ENCODE data around the gene CHAT.
A peak's percentile ranks its signal among the peaks of the same experiment; 100 is the strongest.

The CHAT gene

DNA sequence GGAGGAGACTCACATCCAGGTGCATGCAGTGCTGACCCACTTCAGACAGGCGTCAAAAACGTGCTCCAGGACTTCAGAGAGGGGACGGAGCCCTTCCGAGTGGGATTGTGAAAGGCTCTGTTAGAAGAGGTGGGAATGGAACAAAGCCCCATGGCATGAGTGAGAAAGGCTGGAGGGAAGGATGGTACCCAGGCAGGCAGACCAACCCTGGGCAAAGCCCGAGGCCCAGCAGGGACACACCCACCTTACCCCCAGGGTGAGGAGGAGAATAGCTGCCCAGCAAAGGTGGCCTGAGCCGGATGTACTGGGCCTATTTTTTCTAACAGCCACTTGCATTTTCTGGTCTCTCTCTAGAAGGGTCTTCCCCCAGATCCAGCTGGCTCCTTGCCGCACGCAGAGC, 14.8 kb downstream of the CHAT start:
- no peak for DNase-seq (ENCODE audit: low read depth in 2 of 3, low spot score in 1 of 3)

DNA sequence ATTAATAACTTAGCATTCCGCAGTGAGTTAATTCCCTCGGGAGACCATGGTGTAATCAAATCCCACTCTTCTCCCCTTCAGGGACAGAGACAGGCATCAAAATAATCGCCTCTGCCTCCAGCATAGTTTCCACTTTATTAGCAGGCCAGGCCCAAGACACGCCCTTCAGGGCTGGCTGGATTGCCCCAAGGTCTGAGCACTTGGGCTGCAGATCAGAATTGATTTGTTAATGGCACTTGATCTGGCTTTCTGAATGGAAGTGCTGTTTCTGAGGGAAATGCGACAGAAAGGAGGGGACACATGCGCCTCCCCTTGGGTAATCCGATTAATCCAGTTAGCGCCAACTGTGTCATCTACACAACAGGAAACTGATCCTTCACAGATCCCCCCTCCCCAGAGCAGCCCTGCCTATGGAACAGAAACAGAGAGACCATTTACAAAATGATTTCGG, 15.6 kb downstream of the CHAT start:
- no peak for DNase-seq (ENCODE audit: low read depth in 2 of 3, low spot score in 1 of 3)

DNA sequence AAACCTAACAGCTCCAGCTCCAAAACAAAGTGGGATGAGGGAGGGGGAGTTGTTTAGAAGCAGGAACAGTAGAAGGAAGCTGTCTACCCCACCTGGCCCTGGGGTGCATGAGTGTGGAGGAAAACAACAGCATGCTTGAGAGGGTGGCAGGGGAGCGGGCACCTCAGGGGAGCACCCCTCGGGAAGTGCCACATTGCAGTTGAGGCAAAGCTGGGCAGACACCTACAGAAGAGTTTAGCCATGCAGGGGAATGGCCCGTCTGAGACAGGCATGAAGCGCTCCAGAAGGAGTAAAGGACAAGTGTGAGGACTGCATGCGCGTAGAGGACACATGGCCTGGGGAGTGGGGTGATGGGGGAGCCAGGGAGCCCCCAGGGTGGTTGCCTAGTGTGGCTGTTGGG, 18.1 kb downstream of the CHAT start:
- no peak for DNase-seq (ENCODE audit: low read depth in 2 of 3, low spot score in 1 of 3)

DNA sequence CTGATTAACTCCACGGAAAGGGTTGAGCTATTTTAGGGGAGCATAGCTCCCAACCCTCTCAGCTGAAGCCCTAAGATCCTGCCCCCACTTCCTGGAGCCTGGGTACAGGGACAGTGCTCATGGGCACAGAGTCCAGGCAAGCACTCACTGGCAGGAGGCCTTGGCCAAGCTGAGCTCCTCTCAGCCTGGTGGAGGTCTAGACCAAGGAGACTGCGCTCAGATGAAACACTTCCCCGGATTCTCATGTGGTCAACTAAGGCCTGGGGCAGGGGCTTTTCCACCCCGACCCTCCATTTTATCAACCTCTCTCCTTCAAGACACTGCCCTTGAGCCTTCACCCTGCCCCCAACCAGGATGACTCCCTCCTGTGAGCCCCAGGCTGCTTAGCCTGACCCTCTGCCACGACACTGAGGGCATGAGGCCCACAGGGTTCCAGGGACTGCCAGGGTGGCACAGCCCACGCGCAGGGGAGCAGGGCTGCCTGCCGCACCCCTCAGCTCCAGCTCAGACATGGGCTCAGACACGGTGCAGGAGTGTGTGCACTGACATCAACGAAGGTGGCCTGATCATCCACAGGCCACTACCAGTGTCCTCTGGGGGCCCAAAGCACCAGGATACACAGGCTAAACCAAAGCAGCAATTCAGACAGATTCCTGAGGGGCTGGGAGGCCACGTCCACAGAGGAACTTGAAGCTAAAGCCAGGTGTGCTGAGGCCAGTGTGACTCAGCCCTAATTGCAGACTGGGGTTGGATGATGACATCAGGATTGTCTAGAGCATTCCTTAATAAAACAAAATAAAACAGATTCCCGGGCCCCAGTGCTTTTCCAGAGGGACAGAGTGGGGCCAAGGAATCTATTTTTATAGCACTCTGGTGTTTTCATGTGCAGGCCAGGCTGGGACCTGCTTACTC, 18.8 kb downstream of the CHAT start:
- DNase-seq (ENCODE audit: low read depth in 2 of 3, low spot score in 1 of 3), result no peak

DNA sequence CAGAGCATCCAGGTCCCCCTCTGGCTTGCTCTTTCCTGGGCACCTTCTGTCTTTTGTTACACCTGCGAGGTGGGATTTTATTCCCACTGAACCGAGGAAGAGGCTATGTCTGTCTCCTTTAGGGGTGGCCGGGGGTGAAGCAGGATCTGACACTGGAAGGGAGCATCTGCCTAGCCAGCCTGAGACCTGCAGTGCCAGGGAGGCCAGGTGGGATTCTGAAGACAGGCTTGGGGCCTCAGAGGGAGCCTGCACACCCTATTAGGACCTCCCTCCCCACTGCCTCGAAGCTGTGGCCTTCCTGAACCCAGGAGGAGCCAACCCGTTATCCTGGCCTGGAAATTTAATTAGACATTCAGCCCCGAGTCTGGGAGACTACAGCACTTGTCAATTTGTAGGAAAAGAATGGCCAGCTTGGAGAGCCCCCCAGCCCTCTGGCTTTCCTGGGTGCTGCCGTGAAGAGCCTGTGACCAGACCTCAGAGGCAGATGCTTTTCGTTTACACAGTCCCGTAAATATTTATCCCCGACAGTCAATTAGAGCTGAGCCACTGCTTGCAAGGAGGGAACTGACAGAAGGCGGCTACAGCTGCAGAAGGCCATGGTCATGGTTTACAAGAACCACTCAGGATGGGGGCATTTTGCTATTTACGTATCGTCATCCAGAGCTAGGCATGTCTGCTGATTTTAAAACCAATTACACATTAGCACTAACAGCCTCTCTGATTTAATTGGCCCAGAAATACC, 19.7 kb downstream of the CHAT start:
- DNase-seq (ENCODE audit: low read depth in 2 of 3, low spot score in 1 of 3), result no peak

DNA sequence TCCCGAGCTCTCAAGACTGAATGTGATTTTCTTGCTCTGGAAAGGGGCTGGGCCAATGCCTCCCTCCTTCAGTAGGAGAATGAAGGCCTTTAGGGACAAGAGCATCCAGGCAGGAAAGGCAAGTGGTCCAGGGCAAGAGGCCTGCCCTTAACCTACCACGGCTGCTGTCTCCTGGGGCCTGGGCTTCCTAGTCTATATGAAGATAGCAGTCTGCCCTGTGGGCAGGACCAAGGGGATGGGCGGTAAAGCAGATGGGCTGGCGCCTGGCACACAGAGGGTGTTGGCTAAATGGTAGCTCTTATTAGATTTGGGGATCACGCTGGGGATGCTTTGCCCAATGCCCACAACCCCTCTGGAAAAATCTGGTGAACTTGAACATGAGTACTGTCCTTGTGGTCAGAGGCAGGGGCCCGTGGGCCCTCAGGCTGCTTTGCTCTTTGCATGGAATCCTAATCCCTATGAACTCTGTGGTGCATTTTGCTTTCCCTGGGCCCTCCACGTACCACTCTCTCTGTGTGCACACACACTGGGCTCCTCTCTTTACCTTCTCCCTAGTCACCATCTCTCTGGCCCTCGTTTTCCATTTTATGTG, 20.3 kb downstream of the CHAT start:
- no peak for DNase-seq (ENCODE audit: low read depth in 2 of 3, low spot score in 1 of 3)

DNA sequence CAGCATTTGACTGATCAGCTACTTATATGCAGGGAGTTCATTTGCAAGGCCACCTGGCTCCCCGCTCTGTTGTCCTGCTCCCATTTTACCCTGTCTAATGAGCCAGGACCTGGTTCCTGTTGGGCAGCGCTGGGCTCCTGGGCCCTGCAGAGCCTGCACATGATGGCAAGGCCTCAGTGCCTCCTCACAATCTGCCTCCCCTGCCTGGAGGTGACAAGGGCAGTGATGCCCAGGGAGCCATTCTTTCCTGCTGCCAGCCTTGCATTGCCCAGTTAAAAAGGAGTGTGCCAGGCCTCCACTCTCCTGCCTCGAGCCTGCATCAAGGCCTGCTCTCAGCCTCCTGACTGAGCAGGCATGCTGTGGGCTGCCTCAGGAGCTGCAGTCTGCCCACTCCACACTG, 28.5 kb downstream of the CHAT start:
- no peak for DNase-seq (ENCODE audit: low read depth in 2 of 3, low spot score in 1 of 3)

DNA sequence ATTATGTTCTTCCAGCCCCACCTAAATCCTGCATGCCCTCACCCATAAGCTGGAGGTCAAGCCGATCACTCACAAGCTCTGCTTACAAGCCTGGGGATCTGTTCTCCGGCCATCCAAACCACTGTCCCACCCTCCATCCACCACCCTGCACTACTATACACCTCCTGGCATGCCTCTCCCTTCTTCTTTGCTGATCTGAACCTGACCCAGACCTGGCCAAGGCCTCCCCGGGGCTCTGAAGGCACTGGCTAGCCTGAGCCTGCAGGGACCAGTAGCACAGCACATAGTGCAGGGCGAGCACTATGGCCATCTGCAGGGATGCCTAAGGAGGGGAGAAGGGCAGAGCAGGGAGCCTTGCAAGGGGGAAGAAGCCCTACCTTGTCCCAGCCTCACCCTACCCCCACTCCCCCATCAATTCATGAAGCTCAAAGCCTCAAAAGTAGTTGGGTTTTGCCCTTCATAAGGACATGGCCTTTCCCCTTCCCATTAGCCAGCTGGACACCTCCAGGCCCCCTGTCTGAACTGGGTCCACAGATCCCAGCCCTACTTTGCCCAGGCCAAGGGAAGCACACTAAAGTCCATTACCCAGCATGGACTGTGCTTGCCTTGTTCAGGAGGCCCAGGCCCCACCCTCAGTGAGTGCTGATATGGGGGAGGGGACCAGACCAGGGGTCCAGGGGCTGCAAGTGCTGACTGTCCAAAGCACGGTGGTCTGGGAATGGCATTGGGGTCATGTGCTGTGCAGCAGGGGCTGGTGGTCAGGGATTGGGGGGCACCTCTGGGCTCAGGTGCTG, 29.6 kb downstream of the CHAT start:
- no peak for DNase-seq (ENCODE audit: low read depth in 2 of 3, low spot score in 1 of 3)

DNA sequence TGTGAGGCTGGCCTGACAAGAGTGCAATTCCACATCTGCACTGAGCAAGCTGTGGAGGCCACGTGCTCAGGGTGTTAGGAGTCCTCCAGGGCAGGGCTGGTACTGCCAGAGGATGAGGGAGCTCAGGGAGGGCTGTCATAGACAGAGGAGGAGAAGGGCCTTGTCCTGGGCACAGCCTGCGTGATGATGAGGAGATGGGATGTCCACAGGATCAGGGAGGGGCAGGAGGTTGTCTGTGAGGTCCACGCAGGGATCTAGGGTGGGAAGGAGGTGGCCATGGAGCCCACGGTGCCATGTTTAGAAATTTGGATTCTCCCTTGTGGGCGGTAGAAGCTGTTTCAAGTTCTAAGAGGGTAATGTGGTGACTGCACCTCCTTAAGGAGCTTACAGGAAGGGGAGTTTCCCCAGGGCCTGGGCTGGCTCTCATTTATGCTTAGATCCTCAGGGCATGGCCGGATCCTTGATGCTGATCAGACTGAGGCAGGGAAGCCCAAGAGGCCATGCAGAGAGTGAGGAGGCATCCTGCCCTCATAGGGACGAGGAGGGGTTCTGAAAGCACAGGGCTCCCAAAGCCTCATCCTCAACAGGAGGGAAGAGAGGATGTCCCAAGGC, 30.3 kb downstream of the CHAT start:
- DNase-seq (ENCODE audit: low read depth in 2 of 3, low spot score in 1 of 3), result no peak

DNA sequence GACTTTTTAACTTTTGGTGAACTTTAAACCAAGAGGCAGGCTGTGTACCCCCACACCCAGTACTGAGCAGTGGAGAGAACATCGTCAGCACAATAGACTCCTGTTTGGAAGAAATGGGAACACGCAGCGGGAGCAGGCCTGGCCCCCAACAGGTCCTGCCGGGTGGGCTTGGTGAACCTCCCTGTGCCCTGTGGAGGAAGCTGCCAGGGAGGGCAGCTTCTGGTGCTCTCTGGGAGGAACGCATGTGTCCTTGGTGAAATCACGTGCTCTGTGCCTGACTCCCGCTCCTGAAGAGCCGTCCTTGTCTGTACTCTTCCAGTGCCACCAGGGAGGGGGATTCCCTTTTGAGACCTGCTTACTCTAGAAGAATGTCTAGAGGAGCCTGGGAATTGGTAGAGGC, 31.6 kb downstream of the CHAT start:
- no peak for DNase-seq (ENCODE audit: low read depth in 2 of 3, low spot score in 1 of 3)

DNA sequence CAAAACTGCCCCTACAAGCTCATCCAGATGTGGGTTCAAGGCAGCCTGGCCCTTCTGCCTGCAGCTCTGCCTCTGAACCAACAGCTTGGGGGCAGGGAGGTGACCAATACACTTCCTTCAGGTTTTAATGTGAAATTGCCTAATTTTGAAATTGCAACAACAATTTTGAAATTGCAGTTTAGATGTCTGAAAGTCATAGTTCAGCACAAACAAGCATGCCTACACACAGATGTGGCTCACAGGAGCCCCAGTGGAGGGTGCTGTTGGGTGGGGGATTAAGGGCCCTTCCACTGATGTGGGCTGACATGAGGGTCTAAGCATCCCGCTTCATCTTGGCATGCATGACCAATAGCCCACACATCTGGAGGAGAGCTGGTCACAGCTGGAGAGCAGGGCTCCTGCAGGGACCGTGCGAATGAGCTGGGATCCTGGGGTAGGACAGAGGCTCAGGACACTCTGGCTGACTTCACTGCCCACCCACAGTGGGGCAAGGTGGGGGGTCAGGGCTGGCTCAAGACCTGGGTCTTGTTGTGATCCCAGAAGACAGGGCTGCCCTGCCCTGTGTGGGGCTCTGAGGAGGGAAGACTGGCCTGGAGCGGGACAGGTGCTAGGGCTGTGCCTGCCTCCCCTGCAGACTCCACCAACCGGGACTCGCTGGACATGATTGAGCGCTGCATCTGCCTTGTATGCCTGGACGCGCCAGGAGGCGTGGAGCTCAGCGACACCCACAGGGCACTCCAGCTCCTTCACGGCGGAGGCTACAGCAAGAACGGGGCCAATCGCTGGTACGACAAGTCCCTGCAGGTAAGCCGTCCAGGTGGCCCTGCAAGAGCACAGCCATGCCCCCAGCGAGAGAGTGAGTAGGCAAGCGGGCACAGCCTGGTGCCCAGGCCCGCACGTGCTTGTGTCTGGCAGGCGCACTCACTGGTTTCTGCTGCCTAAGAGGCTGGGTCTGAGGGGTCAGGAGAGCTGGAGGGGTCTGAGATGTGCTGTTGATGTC, 32.3 kb downstream of the CHAT start:
- no peak for DNase-seq (ENCODE audit: low read depth in 2 of 3, low spot score in 1 of 3)

DNA sequence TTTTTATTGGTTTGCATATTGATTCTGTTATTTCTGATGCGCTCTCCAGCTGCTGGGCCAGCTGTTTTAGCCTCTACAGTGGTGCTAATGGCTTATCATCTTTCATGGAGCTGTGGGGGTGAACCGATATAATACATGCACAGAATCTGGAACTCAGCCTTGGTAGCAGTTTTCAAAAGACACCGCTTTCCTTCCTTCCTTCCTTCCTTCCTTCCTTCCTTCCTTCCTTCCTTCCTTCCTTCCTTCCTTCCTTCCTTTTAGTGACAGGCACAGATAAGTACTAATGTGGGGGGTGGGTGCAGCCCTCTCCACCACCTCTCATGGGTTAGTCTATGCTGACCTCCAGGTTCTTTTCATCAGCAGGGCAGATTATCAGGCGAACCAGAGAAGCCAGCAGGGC, 33.7 kb downstream of the CHAT start:
- no peak for DNase-seq (ENCODE audit: low read depth in 2 of 3, low spot score in 1 of 3)

DNA sequence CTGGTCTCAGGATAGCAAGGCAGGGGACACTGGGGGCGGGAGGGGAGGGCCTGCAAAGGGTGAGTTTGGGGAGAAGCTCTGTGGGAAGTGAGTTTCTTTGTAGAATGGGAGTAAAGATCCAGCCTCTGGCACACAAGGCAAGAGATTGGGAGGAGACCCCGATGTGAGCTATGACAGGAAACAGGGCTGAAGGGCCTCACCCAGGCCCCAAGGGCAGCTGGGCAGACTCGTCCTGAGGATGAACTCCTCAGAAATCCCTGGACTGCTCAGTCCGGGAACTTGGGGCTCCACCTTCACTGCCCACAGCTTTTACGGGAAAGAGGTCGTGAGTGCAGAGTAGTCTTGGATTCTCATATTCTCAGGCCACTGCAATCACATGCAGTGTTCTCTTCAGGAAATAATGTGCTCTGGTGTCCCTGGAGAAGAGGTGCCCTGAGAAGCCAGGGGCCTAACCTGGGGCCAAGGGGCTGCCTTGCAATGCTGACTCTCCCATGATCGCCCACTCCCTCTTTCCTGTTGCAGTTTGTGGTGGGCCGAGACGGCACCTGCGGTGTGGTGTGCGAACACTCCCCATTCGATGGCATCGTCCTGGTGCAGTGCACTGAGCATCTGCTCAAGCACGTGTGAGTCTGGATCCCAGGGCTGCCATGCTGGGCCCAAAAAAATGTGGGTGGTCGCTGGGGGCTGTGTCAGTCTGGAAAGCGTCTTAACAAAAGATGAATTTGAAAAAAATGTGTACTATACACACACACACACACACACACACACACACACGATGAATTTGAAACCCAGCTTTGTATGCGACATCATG, 34.4 kb downstream of the CHAT start:
- DNase-seq (ENCODE audit: low read depth in 2 of 3, low spot score in 1 of 3), result no peak

DNA sequence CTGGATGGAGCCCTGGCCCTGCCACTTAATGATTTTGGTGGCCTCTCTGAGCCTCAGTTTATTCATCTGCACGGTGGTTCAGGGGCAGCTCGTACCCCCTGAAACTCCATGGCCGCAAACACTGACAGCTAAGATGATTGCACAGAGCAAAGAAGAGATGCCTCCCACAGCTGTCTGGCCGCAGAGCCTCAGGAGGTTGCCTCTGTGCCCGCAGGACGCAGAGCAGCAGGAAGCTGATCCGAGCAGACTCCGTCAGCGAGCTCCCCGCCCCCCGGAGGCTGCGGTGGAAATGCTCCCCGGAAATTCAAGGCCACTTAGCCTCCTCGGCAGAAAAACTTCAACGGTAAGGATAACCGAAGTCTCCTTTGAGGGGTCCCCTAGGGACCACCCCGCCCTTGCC, 35.5 kb downstream of the CHAT start:
- DNase-seq (ENCODE audit: low read depth in 2 of 3, low spot score in 1 of 3), result peak in 1 of 3 donors; percentile 3

DNA sequence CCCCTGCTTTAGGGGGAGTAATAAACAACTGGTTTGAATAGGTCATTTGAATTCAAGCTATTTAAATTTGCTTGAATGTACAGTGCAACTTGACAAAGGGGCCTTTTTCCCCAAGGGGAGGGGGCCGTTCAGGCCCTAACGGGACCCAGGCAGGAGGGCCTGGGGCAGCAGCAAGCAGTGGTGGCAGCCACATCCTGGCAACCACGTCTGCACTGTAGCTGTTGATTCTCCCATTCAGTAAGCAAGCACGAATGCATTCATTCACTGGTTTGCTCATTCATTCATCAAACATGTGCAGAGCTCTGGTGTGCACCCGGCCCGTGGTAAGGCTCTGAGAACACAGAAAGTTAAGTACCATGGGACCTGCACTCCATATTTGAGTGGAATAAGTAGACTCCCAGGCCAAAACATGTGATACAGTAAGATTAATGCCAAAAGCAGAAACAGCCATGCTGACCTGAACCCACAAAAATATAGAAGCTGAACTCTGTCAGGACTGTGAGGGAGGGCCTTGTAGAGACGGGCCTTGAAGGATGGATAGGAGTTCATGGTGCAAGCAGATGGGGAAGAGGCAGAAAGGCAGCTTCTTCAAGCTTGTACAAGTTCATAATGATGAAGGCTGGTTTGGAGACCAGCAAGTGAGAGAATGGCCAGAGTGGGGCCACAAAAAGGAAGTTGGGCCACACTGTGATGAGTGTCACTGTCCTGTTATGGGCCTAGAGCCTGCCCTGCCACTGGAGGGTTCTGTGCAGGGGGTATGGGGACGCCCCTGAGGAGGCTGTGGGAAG, 36.3 kb downstream of the CHAT start:
- DNase-seq (ENCODE audit: low read depth in 2 of 3, low spot score in 1 of 3), result no peak

DNA sequence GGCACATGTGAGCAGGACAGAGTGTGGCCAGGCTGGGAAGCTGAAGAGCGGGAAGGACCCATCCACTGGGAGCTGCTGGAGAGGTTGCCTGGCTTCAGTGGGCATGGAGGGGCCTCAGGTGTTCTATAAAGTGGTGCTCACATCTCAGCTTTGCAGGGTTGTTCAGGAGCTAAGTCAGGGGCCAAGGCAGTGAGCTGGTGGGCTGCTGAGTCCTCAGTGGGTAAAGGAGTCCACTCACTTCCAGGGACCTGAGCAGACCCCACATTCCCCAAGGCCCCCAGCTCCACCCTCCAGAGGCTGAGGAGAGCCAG, 36.8 kb downstream of the CHAT start:
- DNase-seq (ENCODE audit: low read depth in 2 of 3, low spot score in 1 of 3), result no peak

DNA sequence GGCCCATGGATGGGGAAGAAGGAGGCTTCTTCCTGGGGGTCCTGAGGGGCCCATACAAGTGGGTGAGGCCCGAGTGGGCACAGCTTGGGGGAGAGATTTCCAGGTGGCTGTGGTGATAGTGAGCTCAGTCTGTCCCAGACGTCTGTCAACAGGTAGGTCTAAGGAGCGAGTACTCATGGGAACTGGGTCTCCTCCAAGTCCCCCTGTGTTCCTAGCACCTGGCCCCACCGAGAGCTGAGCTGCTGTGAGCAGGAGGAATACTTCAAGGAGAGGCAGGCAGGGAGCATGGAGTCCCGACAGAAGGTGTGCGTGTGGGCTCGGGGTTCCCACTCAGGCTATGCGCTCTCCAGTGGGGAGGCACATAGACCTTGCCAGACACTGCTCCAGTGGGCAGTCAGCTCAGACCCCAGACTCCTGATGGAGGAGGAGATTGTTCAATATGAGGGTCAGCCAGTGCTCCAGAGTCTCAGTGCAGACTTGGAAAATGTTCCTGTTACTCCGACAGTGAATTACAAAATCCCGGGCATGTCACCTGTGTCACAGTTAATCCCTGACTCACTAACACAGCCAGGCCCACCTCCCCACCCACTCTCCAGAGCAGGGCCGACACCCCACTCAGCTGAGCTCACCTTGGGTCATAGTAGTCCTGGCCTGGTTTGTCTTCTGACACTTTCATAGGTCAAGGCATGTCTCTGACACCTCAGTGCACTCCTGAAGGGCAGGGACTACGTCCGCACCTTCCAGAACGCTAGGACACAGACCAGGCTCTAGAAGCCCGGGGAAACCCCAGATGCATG, 37.4 kb downstream of the CHAT start:
- DNase-seq (ENCODE audit: low read depth in 2 of 3, low spot score in 1 of 3), result no peak
